ENCODE measurements around the gene ZSWIM5. TPM values are rescaled to one million over a fixed set of nuclear protein-coding genes. Genes with fewer than 3 reads are reported as not detected.
"Not testable (repeated sequence)": the region's sequence is repeated elsewhere in the genome, so short reads cannot be mapped to it uniquely, and the experiment has no call there.

Gene ZSWIM5
- total RNA-seq, 1 donor from 2014 or later, result under 0.01 TPM

DNA sequence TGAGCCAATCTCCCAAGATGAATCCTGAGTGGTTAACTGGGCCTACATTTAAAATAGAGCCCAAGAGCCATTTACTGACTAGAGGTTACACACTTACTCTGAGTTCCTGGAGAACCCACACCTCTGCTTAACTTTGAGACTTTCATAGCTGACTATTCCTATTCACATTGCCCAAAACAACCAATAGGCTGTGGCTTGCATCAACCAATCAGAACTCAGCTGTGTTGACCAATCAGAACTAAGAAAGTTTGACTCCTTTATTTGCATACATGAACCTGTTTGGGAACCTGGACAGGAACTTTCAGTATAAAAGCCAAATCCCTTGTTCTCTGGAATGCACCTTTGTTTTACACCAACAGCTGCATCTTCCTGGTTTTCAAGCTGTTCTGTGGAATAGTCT, 9.5 kb downstream of the ZSWIM5 start:
- DNase-seq (ENCODE audit: low read depth), result no peak
- no peak overlapping the region for H3K4me3 ChIP-seq (ENCODE audit: low read depth, low read length)
- no peaks in the 10 kb centered on the region for H3K27me3 ChIP-seq (ENCODE audit: control insufficient read depth, insufficient read depth, low read length)
- TF ChIP-seq, protein P1, sequence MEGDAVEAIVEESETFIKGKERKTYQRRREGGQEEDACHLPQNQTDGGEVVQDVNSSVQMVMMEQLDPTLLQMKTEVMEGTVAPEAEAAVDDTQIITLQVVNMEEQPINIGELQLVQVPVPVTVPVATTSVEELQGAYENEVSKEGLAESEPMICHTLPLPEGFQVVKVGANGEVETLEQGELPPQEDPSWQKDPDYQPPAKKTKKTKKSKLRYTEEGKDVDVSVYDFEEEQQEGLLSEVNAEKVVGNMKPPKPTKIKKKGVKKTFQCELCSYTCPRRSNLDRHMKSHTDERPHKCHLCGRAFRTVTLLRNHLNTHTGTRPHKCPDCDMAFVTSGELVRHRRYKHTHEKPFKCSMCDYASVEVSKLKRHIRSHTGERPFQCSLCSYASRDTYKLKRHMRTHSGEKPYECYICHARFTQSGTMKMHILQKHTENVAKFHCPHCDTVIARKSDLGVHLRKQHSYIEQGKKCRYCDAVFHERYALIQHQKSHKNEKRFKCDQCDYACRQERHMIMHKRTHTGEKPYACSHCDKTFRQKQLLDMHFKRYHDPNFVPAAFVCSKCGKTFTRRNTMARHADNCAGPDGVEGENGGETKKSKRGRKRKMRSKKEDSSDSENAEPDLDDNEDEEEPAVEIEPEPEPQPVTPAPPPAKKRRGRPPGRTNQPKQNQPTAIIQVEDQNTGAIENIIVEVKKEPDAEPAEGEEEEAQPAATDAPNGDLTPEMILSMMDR (IDR thresholded peaks at IDR 0.05; ENCODE audit: insufficient read depth, low read length, severe bottlenecking), result no peak
- FAIRE-seq, result no peak
- no peaks in the 10 kb centered on the region for H3K36me3 ChIP-seq (ENCODE audit: control insufficient read depth, insufficient read depth, low read length)

DNA sequence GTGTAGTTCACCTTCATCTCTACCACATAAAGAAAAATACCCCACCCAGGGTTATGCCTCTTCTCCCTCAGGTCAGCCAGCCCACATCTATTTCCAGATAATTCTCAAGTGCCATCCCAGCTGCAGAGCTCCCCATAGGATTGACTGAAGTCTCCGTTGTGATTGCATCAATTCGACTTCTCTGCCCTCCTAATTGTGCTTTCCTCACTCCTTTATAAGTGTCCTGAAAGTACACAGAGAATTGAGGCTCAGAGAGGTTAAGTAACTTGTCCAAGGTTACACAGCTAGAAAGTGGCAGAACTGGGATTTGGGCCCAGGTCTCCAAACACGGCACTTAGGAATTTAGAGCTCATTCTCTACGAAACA, 15.0 kb downstream of the ZSWIM5 start:
- TF ChIP-seq, protein P1 (IDR thresholded peaks at IDR 0.05; ENCODE audit: insufficient read depth, low read length, severe bottlenecking), result no peak
- Histone ChIP-seq H3K36me3 (ENCODE audit: control insufficient read depth, insufficient read depth, low read length) (no peaks in the 10 kb centered on the region), H3K4me3 (ENCODE audit: low read depth, low read length) (no peak overlapping the region), H3K27me3 (ENCODE audit: control insufficient read depth, insufficient read depth, low read length) (no peaks in the 10 kb centered on the region)
- FAIRE-seq (no peak), DNase-seq (ENCODE audit: low read depth) (no peak)

DNA sequence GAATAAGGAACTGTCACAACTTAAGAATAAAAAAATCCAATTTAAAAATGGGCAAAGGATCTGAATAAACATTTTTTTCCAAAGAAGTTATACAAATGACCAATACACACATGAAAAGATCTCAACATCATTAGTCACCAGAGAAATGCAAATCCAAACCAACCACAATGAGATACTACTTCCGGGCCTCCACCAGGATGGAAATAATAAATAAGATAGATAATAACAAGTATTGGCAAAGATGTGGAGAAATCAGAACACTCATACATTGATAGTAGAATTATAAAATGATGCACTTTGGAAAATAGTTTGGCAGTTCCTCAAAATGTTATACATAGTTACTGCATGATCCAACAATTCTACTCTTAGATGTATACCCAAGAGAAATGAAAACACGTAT, 18.7 kb downstream of the ZSWIM5 start:
- TF ChIP-seq, protein P1 (IDR thresholded peaks at IDR 0.05; ENCODE audit: insufficient read depth, low read length, severe bottlenecking), result no peak
- no peak for FAIRE-seq

DNA sequence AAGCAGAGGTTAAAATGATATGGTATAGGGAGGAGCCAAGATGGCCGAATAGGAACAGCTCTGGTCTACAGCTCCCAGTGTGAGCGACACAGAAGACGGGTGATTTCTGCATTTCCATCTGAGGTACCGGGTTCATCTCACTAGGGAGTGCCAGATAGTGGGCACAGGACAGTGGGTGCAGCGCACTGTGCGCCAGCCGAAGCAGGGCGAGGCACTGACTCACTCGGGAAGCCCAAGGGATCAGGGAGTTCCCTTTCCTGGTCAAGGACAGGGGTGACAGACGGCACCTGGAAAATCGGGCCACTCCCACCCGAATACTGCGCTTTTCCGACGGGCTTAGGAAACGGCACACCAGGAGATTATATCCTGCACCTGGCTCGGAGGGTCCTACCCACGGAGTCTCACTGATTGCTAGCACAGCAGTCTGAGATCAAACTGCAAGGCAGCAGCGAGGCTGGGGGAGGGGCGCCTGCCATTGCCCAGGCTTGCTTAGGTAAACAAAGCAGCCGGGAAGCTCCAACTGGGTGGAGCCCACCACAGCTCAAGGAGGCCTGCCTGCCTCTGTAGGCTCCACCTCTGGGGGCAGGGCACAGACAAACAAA, 26.4 kb downstream of the ZSWIM5 start:
- not testable (repeated sequence) for FAIRE-seq; H3K27me3 ChIP-seq (ENCODE audit: control insufficient read depth, insufficient read depth, low read length); H3K4me3 ChIP-seq (ENCODE audit: low read depth, low read length); H3K36me3 ChIP-seq (ENCODE audit: control insufficient read depth, insufficient read depth, low read length); DNase-seq (ENCODE audit: low read depth)

More for the DNA sequence above, 18.7 kb downstream of the ZSWIM5 start:
- Histone ChIP-seq H3K4me3 (ENCODE audit: low read depth, low read length) (no peak overlapping the region), H3K27me3 (ENCODE audit: control insufficient read depth, insufficient read depth, low read length) (no peaks in the 10 kb centered on the region), H3K36me3 (ENCODE audit: control insufficient read depth, insufficient read depth, low read length) (no peaks in the 10 kb centered on the region)
- DNase-seq (ENCODE audit: low read depth), result no peak

DNA sequence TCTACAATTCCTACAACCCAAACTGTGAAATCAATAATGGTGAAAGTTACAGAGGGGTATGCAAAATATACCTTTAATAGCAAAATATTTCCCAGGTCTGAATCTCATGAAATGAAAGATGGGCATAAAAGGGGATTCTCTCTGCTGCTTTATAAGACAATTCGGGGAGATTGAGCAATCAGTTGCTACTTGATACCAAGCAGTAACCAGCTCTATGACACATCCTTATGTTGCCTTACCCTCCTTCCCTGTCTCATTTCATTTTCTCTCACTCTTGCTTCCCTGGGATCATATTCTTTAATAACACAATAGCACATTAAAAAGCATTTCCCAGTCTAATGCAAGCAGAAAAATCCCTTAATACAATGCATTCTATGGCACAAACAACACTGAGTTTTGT, 29.0 kb downstream of the ZSWIM5 start:
- no peaks in the 10 kb centered on the region for H3K27me3 ChIP-seq (ENCODE audit: control insufficient read depth, insufficient read depth, low read length)
- H3K4me3 ChIP-seq (ENCODE audit: low read depth, low read length), result no peak overlapping the region
- no peak for FAIRE-seq
- TF ChIP-seq, protein P1 (IDR thresholded peaks at IDR 0.05; ENCODE audit: insufficient read depth, low read length, severe bottlenecking), result no peak
- DNase-seq (ENCODE audit: low read depth), result peak; percentile 64
- H3K36me3 ChIP-seq (ENCODE audit: control insufficient read depth, insufficient read depth, low read length), result no peaks in the 10 kb centered on the region

DNA sequence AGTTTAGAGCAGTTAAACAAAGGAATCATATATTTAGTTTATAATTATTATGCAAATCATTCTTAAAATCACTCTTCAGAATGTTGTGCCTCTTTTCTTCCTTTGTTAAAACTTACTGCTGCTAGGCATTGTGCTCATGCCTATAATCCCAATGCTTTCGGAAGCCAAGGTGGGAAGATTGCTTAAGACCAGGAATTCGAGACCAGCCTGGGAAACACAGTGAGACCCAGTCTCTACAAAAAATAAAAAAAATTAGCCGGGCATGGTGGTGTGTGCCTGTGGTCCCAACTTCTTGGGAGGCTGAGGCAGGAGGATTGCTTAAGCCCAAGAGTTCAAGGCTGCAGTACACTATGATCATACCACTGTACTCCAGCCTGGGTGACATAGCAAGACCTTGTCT, 33.6 kb downstream of the ZSWIM5 start:
- no peak overlapping the region for H3K4me3 ChIP-seq (ENCODE audit: low read depth, low read length)
- no peaks in the 10 kb centered on the region for H3K36me3 ChIP-seq (ENCODE audit: control insufficient read depth, insufficient read depth, low read length)
- DNase-seq (ENCODE audit: low read depth) (no peak), FAIRE-seq (no peak)
- H3K27me3 ChIP-seq (ENCODE audit: control insufficient read depth, insufficient read depth, low read length), result no peaks in the 10 kb centered on the region
- TF ChIP-seq, protein P1 (IDR thresholded peaks at IDR 0.05; ENCODE audit: insufficient read depth, low read length, severe bottlenecking), result no peak

Measured in bronchial epithelial cell (primary cell).